Fibroblast of skin of scalp (primary cell): Measurements from ENCODE around the gene C16orf89.

Experiments
- DNase-seq: peaks from one replicate; pipeline ENCODE4 v3.0.0-alpha.2; 2013

C16orf89 gene

DNA sequence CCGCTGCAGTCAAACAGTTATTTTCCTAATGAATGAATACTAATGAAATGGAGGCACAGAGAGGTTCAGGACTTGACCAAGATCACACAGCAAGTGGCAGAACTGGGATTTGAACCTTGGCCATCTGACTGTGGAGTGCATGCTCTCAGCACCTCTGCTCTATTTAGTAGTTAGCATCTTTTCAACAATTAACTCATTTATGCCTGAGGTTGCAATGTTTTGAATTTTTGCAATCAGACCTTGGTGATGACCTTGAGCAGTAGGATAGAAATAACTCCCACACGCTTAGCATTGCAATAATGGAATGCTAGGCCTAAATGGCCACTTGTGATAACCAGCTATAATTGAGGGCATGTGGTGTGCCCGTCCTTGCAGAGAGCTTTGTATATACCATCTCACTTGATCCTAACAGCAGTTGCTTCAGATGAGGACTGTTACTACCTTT lies 63.0 kb downstream of the C16orf89 start:
- no peak for DNase-seq

DNA sequence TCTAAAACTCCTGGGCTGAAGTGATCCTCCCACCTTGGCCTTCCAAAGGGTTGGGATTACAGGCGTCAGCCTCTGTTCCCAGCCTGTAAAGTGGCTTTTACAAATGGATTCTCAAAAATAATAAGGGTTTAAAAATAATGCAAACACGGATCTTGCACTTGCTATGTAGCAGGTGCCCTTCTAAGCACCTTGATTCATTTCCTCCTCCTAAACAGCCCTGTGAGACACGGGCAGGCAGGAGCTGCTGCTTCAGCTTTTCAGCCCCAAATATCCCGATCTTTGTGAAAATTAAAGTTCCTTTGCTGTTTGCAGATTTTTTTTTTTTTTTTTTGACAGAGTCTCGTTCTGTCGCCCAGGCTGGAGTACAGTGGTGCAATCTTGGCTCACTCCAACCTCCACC lies 63.8 kb downstream of the C16orf89 start:
- no peak for DNase-seq

DNA sequence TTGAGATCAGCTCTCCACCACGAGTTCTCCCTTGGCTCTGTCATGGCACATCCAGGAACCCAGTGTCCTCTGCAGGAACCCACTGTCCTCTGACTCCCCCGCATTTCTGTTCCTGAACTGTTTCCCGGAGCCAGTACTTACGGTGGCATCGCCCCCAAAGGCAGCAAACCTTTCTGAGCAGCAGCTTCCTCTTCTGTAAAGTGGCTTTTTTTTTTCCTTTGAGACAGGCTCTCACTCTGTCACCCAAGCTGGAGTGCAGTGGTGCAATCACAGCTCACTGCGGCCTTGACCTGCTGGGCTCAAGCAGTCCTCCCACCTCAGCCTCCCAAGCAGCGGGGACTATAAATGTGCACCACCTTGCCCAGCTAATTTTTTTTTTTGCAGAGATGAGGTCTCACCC lies 64.2 kb downstream of the C16orf89 start:
- DNase-seq = no peak

DNA sequence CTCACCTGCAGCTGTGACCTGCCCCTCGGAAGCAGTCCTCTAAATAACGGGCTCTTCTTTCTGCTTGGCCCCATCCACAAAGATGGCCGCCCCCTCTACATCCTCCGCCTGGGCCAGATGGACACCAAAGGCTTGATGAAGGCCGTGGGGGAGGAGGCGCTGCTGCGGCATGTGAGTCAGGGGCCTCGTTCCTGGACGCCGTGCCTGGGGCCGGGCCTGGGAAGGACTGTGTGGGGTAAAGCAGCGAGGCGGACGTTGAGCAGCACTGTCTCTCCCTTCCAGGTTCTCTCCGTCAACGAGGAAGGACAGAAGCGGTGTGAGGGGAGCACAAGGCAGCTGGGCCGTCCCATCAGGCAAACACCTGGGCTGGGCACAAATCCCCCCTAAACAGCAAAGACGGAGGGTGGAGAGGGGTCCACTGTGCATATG lies 65.2 kb downstream of the C16orf89 start:
- no peak for DNase-seq

DNA sequence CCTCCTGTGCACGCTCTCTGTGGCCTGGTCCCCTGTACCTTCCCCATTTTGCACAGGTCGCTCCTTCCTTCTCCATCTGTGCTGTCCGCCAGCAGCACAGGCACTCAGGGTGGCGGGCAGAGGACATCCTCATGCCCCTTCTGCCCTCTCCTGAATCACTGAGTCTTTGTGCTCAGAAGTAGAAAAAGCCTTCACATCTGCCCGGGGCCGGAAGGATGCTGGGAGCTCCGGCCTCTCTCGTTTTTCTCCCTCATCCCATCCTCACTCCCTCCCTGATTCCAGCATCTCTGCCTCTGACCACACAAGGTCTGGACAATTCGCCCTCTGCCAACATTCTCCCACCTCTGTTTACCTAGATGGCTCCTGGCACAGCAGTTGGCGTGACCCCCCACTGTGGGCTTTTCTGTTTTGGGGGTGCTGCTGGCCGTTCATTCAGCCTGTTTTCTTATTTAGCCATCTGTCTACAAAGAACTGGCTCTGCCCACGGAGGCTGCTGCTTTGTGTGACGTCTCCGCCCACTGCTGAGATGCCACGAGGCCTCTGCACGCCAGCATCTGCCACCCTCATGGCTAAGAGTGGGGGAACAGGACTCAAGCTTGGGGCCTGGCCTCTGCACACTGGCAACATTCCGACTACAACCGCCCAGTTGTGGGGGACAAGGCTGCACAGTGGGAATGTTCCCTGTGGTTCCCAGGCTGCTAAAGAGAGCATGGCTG lies 70.9 kb downstream of the C16orf89 start:
- no peak for DNase-seq
